Panc1 (cell line): ENCODE data around the gene HMCES. TPM values are rescaled to one million over a fixed set of nuclear protein-coding genes. Genes with fewer than 3 reads are reported as not detected.
A peak's percentile ranks its signal among the peaks of the same experiment; 100 is the strongest.

Experiments used
- ATAC-seq: fragments of 200-7000 bp; cut with Tn5 transposase; 2 replicates; pipeline ENCODE4 v1.9.1; 2020; ENCODE audit warnings: mild to moderate bottlenecking, moderate library complexity
- BruUV-seq: library from RNA; stranded (reverse); fragments of 400-500 nt; replicated peaks from 2 replicates; lab custom pipeline; 2021; lab: Mats Ljungman, UMichigan
- CTCF ChIA-PET: fragments of 300-600 bp; sonication (Branson Sonifier 250); formaldehyde crosslinking; loops from one replicate; lab custom pipeline; 2022; ENCODE audit warnings: antibody characterized with exemption; lab: Charles Lee
- POLR2A ChIA-PET: fragments of 300-600 bp; sonication (Branson Sonifier 250); formaldehyde crosslinking; loops from one replicate; lab custom pipeline; 2022; ENCODE audit warnings: antibody characterized with exemption; lab: Charles Lee
- DNase-seq: peaks from one replicate; pipeline ENCODE4 v3.0.0-alpha.2; 2010; ENCODE audit warnings: low read depth, low spot score
- H3K27ac ChIP-seq: 2 replicates; pipeline ENCODE4 v1.5.1; 2011; ENCODE audit warnings: mild to moderate bottlenecking, low read length, inconsistent platforms
- H3K27me3 ChIP-seq: fragments of 200-500 bp; sonication (Bioruptor generic); 2 replicates; pipeline ENCODE4 v1.6.0; 2014; ENCODE audit warnings: low read length, inconsistent platforms; ENCODE audit not compliant: control insufficient read depth, insufficient read depth
- H3K36me3 ChIP-seq: fragments of 200-500 bp; sonication (Bioruptor generic); 2 replicates; pipeline ENCODE4 v1.5.1; 2014; ENCODE audit warnings: inconsistent platforms, mild to moderate bottlenecking, low read length, moderate library complexity; ENCODE audit not compliant: control insufficient read depth, insufficient read depth
- H3K4me1 ChIP-seq: 2 replicates; pipeline ENCODE4 v1.5.1; 2011; ENCODE audit warnings: inconsistent platforms, mild to moderate bottlenecking, low read length, moderate library complexity; ENCODE audit not compliant: control insufficient read depth, insufficient read depth
- H3K4me3 ChIP-seq, 2 experiments: 2 replicates each; pipeline ENCODE4 v1.5.1; 2011 to 2012; ENCODE audit warnings: low read depth in 2 of 2, low read length in 2 of 2, mild to moderate bottlenecking in 2 of 2, inconsistent platforms in 1 of 2, moderate library complexity in 1 of 2
- H3K9me3 ChIP-seq: fragments of 200-500 bp; sonication (Bioruptor generic); 2 replicates; pipeline ENCODE4 v1.5.1; 2014; ENCODE audit warnings: low read depth, mild to moderate bottlenecking, inconsistent platforms, low read length, moderate library complexity; ENCODE audit not compliant: control insufficient read depth, insufficient read depth
- POLR2AphosphoS5 ChIP-seq: IDR thresholded peaks from 2 replicates; pipeline ENCODE4 v1.6.1; 2012; ENCODE audit warnings: mild to moderate bottlenecking, low read depth, low read length, moderate library complexity
- REST ChIP-seq, 2 experiments: IDR thresholded peaks; 2 replicates each; pipeline ENCODE4 v1.6.1; 2011 to 2012; ENCODE audit warnings: low read depth in 2 of 2, control low read depth in 1 of 2, low read length in 1 of 2, mild to moderate bottlenecking in 1 of 2, moderate library complexity in 1 of 2; ENCODE audit not compliant: insufficient read depth in 1 of 2
- SIN3A ChIP-seq: IDR thresholded peaks from 2 replicates; pipeline ENCODE4 v1.6.1; 2012; ENCODE audit warnings: low read depth, mild to moderate bottlenecking, low read length, moderate library complexity, borderline replicate concordance; ENCODE audit not compliant: insufficient read depth
- TCF7L2 ChIP-seq: IDR thresholded peaks from 2 replicates; pipeline ENCODE4 v1.6.1; 2011; ENCODE audit warnings: mild to moderate bottlenecking, low read depth, low read length, inconsistent platforms
- in situ Hi-C: cut with HindIII; loops from 2 replicates; pipeline ENCODE4 v1.10.0; 2016; ENCODE audit warnings: low sequenced_read_pairs, low pct_unique_long_range_greater_than_20kb
- intact Hi-C: fragments of 100-400 bp; cut with micrococcal nuclease; formaldehyde crosslinking; loops from one replicate; pipeline ENCODE4 v1.10.0; 2022; ENCODE audit not compliant: unreplicated experiment
- total RNA-seq: library from RNA; stranded (reverse); gene quantifications from one replicate; pipeline ENCODE4 v1.2.1, GENCODE V29; 2021; ENCODE audit not compliant: unreplicated experiment
- TF ChIP-seq, protein P1 (sequence below): fragments of 450-650 bp; IDR thresholded peaks from 2 replicates; pipeline ENCODE4 v1.5.1; 2017; ENCODE audit warnings: mild to moderate bottlenecking

Gene HMCES
- total RNA-seq, 1 experiment from 2014 or later, result 94.6 TPM

DNA sequence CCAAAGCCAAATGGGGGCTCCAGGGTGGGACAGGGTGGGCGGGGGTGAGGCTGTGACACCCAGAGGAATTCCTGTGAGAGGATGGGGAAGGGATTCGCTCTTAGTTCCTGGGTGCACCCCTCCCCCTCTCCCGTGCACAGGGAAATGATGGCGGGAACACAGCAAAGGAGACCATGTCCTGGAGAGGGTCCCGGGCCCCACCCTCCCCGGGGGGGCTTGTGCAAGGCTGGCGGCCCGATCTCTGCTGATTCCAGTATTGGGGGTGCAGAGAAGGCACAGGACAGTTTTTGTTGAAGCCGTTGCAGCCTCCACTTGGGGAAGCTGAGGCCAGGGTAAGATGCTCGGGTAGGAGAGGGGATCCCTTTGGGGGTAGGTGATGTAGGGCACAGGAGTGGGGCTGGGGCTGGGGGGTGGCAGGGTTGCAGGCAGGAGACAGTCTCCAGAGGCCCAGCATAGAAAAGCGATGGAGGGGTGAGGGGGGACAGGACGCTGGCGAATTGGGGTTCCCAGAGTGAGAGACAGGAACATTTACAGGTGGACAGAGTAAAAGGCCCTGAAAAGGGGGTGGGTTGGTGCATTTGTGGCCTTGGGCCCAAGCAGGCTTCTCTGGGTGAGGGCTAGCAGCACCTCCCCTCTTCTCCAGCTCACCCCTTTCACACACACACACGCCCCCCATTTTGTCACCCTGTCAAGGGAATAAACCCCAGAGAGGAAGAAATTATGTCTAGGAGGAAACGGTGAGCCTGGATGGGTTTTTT is 38.5 kb downstream of the HMCES start:
- no TSS peak for BruUV-seq
- H3K4me1 ChIP-seq, result peaks cover 13% of the 10 kb centered on the region
- peak overlapping the region; percentile 70 for H3K27ac ChIP-seq
- no peaks in the 10 kb centered on the region; the same call in 1 of the 2 replicates for H3K36me3 ChIP-seq
- H3K4me3 ChIP-seq, result peak overlapping the region; percentile 79 to 92
- DNase-seq (no peak), ATAC-seq (no peak)
- POLR2A ChIA-PET, result interaction anchor here (0.5 to 0.6 kb wide), 2 partner anchors 47 to 149 kb away, joined by 3 to 7 read pairs; no protein-coding TSS in a partner anchor
- intact Hi-C loops (no loop called here), in situ Hi-C loops (no loop called here)
- H3K27me3 ChIP-seq, result no peaks in the 10 kb centered on the region
- CTCF ChIA-PET, result interaction anchor here (0.5 to 1.3 kb wide), 2 partner anchors 12 to 298 kb away, joined by 3 to 4 read pairs; no protein-coding TSS in a partner anchor
- no peaks in the 10 kb centered on the region for H3K9me3 ChIP-seq
- TF ChIP-seq SIN3A (no peak), POLR2AphosphoS5 (no peak), TCF7L2 (no peak), REST (IDR thresholded peaks at IDR 0.05; ENCODE audit: insufficient read depth in 1 of 2, low read depth in 2 of 2, low read length in 1 of 2) (no peak)
- TF ChIP-seq, protein P1, sequence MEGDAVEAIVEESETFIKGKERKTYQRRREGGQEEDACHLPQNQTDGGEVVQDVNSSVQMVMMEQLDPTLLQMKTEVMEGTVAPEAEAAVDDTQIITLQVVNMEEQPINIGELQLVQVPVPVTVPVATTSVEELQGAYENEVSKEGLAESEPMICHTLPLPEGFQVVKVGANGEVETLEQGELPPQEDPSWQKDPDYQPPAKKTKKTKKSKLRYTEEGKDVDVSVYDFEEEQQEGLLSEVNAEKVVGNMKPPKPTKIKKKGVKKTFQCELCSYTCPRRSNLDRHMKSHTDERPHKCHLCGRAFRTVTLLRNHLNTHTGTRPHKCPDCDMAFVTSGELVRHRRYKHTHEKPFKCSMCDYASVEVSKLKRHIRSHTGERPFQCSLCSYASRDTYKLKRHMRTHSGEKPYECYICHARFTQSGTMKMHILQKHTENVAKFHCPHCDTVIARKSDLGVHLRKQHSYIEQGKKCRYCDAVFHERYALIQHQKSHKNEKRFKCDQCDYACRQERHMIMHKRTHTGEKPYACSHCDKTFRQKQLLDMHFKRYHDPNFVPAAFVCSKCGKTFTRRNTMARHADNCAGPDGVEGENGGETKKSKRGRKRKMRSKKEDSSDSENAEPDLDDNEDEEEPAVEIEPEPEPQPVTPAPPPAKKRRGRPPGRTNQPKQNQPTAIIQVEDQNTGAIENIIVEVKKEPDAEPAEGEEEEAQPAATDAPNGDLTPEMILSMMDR, result no peak

- BruUV-seq, result no TSS peak
- no peaks in the 10 kb centered on the region; the same call in 1 of the 2 replicates for H3K36me3 ChIP-seq
- H3K27ac ChIP-seq, result no peak overlapping the region
- intact Hi-C loops (no loop called here), in situ Hi-C loops (no loop called here)
- peaks cover 13% of the 10 kb centered on the region for H3K4me1 ChIP-seq
- POLR2A ChIA-PET, result no interaction called here
- DNase-seq, result no peak
- H3K27me3 ChIP-seq, result no peaks in the 10 kb centered on the region
- no peaks in the 10 kb centered on the region for H3K9me3 ChIP-seq
- TF ChIP-seq, protein P1, result no peak
- TF ChIP-seq SIN3A (no peak), REST (IDR thresholded peaks at IDR 0.05; ENCODE audit: insufficient read depth in 1 of 2, low read depth in 2 of 2, low read length in 1 of 2) (no peak), POLR2AphosphoS5 (no peak), TCF7L2 (no peak)
- CTCF ChIA-PET, result no interaction called here
- no peak for ATAC-seq
- H3K4me3 ChIP-seq, result no peak overlapping the region
Measured at GRCh38 chr3:129317848-129318247, 39.2 kb downstream of the HMCES start.
